AG08395 (cell line): ENCODE data around the gene KCNIP3.

Experiments
- DNase-seq: peaks from one replicate; pipeline ENCODE4 v3.0.0; 2012; ENCODE audit warnings: mixed read lengths, low spot score

Gene KCNIP3

DNA sequence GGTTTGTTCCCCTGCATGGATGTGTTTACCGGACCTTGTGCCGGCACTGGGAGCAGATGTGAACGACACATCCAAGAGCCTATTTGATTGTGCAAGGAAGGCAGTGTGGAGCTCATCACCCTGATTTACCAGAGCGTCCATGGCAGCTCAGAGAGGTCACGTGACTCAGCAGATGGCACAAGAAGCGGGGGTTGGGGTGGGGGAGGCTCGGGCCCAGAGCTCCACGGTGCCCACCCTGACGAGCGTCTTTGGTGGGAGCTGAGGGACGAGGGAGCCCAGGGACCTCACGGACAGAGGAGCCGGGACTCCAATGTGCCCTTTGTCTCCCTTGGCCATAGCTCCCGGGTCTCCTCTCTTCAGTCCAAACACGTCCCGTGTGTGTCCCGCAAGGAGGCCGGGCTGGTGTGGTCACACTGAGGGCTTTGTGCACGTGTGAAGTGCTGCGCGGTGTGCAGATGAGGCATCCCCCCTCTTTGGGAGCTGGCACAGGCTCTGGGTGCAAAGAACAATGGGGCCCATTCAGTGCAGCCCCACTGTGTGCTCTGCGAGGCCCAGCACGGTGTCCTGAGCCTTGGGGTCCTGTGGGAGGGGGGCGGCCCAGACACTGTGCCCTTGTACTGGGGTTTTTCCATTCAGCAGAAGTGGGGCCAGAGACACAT lies 15.5 kb downstream of the KCNIP3 start:
- no peak for DNase-seq

DNA sequence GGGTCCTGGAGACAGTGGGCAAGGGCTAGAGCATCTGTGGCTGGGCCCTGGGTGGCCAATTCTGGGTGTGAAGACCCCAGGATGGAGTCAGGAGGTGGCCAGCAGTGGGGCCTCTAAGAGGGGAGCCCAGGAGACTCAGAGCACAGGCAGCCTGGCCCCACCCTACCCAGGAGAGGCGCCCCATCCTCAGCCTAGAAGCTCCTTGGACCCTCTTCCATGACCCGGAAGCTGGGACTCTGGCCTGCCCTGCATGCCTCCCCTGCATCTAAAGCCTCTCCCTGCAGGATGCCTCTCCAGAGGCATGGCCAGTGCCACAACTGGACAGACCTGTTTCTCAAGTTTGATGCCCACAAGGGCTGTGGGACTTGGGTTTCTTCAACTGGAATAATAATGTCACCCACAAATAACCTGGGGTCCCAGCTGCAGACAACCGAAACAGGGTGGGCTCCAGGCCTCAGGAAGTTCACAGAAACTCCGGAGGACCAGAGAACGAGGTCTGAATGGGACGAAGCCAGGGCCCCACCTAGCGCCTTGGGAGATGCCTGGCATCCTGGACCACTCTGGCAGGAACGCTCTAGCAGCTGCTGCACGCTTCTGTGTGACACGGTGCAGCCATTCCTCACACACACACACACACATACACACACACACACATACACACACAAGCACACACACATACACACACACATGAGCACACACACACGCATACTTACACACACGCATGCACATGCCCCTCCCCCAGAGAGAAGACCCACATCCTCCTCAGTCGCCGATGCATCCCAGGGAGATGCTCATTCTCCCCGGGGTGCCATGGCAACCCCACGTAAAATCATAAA lies 16.4 kb downstream of the KCNIP3 start:
- no peak for DNase-seq

DNA sequence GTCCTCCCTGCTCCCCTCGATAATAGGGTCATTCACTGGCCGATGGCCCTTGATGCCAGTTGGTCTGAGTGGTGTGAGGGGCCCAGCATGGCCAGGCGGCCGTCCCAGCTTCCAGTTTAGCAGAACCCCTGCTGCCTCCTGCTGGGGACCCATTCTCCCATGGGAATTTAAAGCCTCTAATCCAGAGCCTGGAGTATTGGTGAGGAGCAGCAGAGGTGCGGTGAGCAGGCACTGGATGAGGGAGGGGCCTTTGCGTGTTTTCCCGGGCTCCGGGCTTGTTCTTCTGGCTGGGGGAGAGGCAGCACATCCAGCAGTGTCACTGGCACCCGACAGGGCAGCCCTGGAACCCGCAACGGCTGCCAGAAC lies 17.4 kb downstream of the KCNIP3 start:
- no peak for DNase-seq

DNA sequence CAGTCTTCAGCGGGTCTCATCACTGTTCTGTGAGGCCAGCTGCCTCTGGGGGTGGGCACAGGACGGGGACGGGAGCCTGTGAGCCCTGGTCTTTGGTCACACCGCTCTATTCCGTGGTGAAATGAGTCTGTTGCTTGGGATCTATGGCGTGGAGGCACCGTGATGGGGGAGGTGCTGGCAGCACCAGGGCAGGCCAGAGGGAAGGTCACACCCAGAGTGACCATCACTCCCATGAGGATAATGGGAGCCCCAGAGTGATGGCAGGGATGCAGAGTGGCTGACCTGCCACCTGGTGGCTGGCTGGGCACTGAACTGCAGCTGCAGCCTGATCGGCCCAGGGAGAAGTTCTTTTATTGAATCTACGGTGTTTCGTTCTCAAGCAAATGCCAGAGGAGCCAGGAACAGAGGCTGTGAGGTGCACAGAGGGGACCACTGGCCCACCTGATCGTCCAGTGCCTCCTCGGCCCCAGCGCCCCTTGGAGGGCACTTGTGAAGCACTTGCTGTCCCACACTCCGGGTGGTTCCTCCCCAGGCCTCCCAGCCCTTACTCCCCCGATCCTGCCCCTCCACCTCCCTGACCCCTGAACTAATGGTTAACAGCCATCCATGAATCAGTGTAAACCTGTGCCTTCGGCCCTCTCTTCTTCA lies 17.9 kb downstream of the KCNIP3 start:
- peak; percentile 75 for DNase-seq

DNA sequence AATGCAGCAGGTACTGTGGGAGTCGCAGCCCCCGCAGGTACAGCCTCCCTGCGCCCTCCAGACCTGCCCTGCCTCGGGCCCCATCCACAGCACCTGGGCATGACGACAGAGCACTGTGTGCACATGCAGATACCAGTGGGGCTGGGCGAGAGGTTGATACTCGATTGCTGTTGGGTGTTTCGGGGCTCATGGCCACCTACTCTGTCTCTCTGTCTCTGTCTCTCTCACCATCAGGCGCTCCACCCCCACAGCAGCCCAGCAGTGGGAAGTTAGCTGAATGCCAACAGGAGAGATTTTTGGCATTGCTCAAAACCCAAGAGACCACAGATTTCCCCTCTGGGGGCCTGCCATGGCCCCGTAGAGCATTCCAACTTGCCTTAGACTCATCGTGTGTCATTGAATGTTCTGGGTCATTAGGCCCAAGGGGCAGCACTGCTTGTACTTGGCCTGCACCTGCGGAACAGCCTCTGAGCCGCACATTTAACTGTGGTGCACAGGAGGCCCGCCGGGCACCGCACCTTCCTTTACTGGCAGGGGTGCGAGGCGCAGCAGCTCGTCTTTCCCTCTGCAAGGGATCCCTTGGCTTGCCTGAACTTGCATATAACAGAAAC lies 18.8 kb downstream of the KCNIP3 start:
- peak; percentile 70 for DNase-seq

DNA sequence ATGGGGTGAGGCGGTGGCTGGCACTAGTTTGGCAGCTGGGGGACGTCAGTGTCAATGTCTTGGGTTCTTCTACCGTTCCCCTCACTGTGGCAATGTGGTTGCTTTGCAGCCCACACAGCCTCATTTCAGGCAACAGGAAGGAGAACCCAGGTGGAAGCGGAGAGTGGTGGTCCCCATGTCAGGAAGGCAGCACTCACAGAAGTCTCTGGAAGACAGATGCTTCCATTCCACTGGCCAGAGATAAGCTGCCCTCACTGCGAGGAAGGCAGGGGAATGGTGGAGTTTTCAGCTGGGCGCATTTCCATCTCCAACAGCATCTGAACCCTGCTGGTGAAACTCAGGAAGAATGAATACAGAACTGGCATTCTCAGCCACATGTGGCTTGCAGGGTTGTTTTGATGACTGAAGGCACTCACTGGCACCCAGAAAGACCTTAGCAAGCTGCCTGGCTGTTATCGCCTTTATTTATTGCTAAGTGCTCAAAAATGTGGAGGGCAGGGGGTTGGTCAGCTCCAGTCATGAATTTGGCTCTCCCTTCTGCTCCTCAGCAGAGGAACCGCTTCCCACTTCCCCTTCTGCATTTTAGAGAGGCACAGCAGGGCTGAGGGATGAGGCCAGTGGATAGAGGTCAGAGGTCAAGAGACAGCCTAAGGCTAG lies 19.4 kb downstream of the KCNIP3 start:
- DNase-seq, result peak; percentile 74

DNA sequence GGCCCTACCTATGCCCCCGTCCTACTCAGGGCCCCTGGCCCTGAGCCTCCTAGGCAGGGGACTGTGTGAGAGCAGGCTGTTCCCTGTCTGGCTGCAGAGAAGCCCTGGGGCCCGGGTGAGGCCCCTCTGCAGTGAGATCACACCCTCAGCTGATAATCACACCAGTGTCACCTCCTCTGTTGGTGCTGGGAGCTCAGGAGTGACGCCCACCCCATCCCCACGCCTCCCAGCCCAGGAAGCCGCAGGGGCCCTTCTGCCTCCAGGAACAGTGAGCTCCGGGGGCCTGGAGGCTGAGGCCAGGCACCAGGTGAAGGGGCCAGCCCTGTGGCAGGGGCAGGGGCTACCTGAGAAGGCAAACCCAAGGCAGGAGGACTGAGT lies 20.0 kb downstream of the KCNIP3 start:
- DNase-seq, result no peak

DNA sequence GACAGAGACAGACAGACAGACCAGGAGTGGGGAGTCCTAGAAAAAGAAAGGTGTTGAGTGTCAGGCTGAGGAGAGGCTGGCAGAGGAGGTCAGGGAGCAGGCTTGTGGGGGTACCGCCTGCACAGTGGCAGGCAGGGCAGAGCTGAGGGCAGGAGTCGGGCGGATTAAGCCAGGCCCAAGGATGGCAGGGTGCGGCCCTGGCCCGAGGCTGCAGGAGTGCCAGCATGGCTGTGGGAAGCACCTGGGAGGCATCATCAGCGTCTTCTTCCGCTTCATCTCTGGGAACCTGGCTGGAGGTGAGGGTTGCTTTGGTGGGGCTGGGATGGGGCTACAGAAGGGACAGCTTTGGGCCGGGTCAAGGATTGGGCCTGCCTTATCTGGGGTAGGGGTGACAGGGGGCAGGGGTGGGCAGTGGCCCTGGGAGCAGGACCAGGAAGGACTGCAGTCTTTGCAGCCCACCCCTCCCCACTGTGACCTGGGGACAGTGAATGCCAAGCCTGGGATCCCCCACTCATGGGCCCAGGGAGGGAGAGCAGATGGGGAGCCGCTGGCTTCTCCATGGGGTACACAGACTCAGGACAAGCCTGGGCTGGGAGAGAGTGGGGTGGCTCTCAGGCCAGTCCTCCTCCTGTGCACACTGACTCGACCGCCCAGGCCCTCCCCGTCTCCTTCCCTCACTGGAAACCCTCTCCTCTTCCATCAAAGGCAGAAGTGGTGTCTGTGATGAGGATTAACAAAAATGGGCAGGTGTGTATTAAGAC lies 20.7 kb downstream of the KCNIP3 start:
- no peak for DNase-seq

DNA sequence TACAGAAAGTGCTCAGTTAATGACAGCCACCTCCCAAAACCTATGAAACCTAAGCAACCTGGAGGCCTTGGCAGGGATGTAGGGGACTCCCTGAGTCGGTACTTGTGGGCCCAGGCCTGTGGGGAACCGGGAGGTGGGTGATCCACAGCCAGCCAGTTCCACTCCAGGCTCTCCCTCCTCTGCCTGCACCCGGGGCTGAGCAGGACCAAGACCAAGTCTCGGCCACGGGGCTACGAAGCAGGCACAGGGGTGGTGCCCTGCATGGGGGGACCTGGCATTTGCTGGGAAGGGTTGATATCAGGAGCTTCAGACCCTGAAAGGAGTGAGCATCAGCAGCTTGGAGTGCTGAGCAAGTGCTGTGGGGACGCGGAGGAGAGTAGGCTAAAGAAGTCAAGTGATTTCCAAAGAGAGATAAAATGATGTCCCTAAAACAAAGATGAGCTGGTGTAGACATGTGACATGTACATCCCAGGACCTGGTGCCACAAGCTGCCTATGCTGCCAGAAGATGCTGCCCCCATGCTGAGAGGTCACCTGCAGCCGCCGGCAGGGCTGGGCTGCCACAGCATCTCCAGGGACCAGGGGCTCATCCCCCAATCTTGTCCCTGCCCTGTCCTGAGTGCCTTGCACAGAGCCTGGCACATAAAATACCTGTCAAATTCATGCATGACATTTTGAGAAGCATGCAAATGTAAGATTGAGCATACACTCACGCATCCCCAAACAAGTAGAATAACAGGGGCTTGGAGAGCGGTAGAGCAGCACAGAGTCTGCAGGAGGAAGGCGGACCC lies 21.5 kb downstream of the KCNIP3 start:
- DNase-seq, result no peak

DNA sequence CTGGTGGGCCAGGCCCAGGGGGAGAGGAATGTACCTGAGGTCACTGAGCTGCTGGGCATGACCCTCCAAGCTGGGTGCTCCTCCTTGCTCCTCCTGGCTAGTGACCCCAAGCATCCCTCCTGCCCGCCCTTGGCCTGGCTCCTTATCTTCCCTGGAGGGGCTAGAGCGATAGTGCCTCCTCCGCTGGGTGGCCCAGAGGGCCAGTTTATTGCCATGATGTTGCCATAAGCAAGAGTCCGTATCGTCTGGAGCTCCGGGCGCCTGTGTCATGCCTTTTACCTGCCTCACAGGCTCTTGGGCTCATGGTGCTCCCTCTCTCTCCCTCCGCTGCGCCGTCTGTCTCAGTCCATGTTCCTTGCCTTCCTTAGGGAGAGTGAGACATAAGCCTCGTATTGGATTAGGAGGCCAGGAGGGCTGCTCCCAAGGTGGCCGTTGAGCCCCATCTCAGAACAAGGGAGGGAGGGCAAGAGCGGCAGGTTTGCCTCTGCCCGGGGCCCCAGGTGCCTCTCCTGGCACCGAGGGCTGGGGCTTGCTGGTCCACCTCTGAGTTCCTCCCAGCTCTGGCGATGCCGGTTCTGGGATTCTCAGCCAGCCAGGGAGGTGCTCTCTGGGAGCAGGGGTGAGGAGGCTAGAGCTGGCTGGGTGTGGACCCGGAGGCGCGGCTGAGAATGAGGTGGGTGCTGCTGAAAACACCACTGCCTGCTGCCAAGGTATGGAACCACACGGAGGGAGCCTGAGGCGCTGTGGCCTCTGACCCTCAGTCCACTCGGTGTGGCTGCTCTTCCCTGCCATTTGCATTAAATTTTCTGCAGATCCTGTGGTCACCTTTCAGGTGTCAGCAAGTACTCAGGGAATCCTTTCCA lies 22.6 kb downstream of the KCNIP3 start:
- DNase-seq, result no peak

DNA sequence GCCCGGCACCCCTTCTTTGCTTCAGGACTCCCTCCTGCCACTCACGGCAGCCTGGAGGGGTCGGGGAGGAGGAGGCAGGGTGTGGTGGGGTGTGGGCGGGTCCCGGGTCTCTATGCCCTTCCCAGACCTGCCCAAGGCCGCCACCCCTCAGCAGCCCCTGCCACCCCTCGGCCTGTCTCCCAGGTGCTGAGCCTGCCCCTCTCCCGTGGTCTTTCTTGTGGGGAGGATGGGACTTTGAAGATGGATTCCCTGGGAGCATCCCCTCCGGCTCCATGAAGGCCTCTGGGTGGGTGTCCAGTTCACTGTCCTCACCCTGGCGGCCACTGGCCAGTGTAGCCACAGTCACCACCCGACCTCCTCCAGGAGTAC lies 23.2 kb downstream of the KCNIP3 start:
- no peak for DNase-seq

DNA sequence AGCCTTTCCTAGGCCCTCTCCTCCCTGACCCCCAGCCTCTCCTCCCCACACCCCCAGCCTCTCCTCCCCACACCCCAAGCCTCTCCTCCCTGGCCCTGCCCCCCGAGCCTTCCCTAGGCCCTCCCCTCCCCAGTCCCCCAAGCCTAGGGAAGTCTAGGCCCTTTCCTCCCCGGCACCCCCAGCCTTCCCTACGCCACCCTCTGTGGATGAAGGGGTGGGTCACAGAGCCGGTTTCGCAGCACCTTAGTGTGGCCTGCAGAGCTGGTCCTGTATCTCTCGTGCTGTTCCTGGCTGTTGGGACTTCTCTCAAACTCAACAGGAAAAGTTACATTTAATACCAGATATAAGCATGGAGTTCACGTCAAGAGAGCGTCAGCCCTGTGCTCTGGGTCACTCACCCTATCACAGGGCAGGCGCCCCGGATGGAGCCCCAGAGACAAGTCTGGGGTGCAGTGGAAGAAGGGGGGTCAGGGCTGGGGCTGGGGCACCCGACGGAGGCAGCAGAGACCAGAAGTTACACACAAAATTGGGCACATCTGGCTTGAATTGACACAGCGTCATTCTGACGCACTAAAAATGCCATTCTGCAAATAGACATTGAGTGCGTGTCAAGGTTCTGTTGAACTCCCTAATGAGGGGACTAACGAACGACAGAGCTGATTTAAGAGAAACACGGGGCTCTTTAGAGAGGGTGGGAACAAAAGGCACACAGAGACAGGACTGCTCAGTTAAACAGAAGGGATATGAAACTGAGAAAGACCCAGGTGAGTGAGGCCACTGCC lies 24.0 kb downstream of the KCNIP3 start:
- DNase-seq, result peak; percentile 75

DNA sequence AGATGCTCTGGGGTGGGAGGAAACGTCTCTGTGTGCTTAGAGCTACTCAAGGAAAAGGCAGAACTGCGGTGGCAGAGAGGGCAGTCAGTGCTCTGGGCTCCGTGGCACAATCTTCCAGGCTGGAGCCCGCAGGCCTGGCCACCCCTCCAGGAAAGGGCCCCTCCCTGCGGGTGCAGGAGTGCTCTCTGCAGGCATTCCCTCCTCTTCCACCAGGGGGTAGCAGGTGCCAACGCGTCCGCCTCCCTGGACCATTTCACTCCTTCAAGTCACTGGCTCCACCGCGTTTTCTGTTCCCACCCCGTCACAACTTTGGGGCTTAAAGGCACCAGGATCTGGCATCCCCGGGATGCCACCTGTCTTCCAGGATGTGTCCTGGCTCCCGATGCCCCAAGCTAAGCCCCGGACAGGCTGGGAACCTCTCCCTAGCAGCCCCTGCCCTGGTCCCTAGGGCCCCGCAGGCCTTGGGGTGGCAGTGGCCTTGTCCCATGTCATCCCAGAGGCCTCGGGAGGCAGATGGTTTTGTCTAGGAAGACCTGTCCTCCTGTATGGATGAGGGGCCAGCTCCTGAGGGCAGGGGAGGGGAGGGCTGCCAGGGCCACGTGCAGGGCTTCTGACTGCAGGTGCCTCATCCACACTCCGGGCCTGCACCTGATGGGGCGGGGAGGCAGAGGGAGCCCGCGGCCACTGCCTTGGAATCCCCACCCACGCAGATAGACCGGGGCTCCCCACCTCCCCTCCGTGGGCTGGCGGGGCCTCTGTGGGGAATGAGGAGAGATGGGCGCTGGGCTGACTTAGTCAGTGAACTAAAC lies 26.4 kb downstream of the KCNIP3 start:
- peak; percentile 49 for DNase-seq

DNA sequence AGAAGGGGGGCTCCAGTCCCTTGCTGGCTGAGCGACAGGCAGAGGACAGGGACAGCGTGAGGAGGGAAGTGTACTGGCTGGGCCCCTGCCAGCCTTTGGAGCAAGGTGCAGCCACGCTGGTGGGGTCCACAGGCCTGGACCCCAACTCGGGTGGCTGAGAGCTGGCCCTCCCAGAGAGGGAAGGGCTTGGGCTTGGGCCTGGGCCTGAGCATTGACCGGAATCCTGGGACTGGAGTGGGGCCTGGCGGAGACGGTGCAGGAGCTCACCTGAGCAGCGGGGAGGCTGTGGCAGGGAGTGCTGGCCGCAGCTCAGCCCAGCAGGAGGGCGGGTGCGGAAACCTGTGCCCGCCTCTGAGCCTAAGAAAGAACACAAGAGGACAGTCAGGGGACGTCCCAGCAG lies 27.9 kb downstream of the KCNIP3 start:
- DNase-seq, result no peak

DNA sequence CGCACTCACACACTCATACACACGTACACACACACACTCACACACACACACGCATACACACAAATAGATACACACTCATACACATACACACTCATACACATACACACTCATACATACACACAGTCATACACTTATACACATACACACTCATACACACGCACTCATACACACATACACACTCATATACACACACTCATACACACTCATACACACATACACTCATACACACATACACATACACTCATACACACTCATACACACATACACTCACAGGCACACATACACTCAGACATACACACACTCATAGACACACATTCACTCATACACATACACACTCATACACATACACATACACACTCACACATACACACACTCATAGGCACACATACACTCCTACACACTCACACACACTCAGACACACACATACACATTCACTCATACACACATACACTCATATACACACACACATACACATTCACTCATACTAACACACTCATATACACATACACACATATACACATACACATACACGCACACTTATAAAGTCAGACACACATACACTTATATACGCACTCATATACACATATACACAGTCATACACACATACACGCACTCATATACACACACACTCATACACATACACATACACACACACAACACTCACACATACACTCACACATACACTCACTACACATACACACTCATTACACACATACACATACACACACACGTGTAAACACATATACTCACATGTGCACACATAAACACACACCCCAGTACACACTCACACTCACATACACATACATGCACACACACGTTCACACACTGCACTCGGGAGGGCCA lies 28.7 kb downstream of the KCNIP3 start:
- DNase-seq, result no peak

DNA sequence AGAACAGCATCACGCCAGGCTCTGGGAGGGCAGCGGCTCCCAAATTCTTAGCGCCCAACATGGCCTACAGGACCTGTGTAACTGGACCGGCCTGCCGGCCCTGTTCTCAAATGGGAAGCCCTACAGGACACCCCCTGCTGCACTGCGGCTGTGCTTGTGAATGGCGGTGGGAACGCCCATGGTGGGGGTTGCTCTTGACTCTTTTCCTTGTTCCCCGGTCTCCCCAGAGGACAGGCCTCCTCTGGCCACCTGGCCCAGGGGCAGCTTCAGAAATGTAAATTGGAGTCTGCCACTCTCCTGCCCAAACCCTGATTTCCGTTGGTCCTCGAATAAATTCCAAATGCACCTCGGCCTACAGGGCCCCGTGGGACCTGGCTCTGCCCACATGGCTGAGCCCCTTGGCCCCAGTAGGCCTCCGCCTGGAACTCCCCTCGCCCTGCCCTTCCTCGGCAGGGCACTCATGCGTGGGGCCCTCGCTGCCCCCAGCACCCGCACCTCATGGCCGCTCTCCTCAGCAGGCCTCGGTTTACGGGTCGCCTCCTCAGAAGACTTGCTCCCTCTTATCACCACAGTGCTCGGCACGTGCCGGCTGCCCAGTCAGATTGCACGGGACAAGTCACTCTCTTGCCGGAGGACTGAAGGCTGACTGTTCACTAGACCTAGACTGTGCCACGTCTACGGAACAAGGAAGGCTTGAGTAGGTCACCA lies 29.4 kb downstream of the KCNIP3 start:
- no peak for DNase-seq

DNA sequence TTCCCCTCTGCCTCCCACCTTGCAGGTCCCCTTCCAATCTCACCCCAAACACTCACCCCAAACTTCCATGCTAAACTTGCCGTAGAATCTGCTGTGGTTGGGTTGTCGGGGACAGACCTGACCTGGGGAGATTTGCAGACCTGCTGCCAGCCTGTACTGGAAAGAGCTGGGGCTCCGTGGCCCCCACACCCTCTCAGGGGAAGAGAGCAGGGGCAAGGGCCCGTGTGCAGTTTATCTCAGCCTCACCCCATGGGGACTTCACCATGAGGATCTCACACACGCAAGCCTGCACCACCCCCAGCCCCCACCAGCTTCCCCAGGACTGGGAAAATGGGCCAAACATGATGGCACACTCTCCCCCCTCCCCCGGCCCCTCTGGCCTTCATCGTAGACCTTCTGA lies 30.7 kb downstream of the KCNIP3 start:
- no peak for DNase-seq
